Measurements from ENCODE around the gene HMOX1. TPM values are rescaled to one million over a fixed set of nuclear protein-coding genes. Genes with fewer than 3 reads are reported as not detected.

Gene HMOX1
- total RNA-seq, 2 donors from 2014 or later, result 4.9 to 7.3 TPM

GRCh38 chr22:35411102-35411501, 30.2 kb downstream of the HMOX1 start:
- no peaks in the 10 kb centered on the region for H3K27me3 Mint-ChIP-seq
- peak overlapping the region; percentile 61 for H3K4me3 Mint-ChIP-seq
- H3K36me3 Mint-ChIP-seq, result peaks cover 33% of the 10 kb centered on the region
- H3K27ac Mint-ChIP-seq, result peak overlapping the region; percentile 86 to 92
- H3K4me1 Mint-ChIP-seq (ENCODE audit: low read depth in 2 of 2), result peaks cover 32 to 33% of the 10 kb centered on the region in 2 donors
- DNase-seq (ENCODE audit: low spot score) (no peak), ATAC-seq (no peak)
- no peaks in the 10 kb centered on the region for H3K9me3 Mint-ChIP-seq

GRCh38 chr22:35413624-35414023, 32.7 kb downstream of the HMOX1 start:
- H3K4me3 Mint-ChIP-seq, result no peak overlapping the region
- ATAC-seq (no peak), DNase-seq (ENCODE audit: low spot score) (no peak)
- H3K4me1 Mint-ChIP-seq (ENCODE audit: low read depth in 2 of 2), result peaks cover 22% of the 10 kb centered on the region in 2 donors
- H3K27ac Mint-ChIP-seq, result no peak overlapping the region
- H3K9me3 Mint-ChIP-seq, result no peaks in the 10 kb centered on the region
- peaks cover 25% of the 10 kb centered on the region for H3K36me3 Mint-ChIP-seq
- H3K27me3 Mint-ChIP-seq, result no peaks in the 10 kb centered on the region

- no peaks in the 10 kb centered on the region for H3K9me3 Mint-ChIP-seq
- H3K4me3 Mint-ChIP-seq, result no peak overlapping the region
- no peaks in the 10 kb centered on the region for H3K4me1 Mint-ChIP-seq (ENCODE audit: low read depth in 2 of 2)
- ATAC-seq (no peak), DNase-seq (ENCODE audit: low spot score) (no peak)
- no peaks in the 10 kb centered on the region for H3K27me3 Mint-ChIP-seq
- no peak overlapping the region for H3K27ac Mint-ChIP-seq
- H3K36me3 Mint-ChIP-seq, result peaks cover 15% of the 10 kb centered on the region
These were observed 36.7 kb downstream of the HMOX1 start for GRCh38 chr22:35417606-35418005.

- Mint-ChIP-seq H3K4me3 (no peak overlapping the region), H3K9me3 (no peaks in the 10 kb centered on the region), H3K36me3 (peaks cover 15% of the 10 kb centered on the region), H3K4me1 (ENCODE audit: low read depth in 2 of 2) (no peaks in the 10 kb centered on the region), H3K27ac (no peak overlapping the region), H3K27me3 (no peaks in the 10 kb centered on the region)
- ATAC-seq (no peak), DNase-seq (ENCODE audit: low spot score) (no peak)
These were observed 37.2 kb downstream of the HMOX1 start for GRCh38 chr22:35418088-35418487.

GRCh38 chr22:35418731-35419130, 37.8 kb downstream of the HMOX1 start:
- Mint-ChIP-seq H3K36me3 (peaks cover 15% of the 10 kb centered on the region), H3K27ac (no peak overlapping the region), H3K27me3 (no peaks in the 10 kb centered on the region), H3K9me3 (no peaks in the 10 kb centered on the region), H3K4me1 (ENCODE audit: low read depth in 2 of 2) (no peaks in the 10 kb centered on the region), H3K4me3 (no peak overlapping the region)
- no peak for ATAC-seq
- DNase-seq (ENCODE audit: low spot score), result no peak

- peaks cover 0 to 2% of the 10 kb centered on the region in 2 donors for H3K4me1 Mint-ChIP-seq (ENCODE audit: low read depth in 2 of 2)
- ATAC-seq (no peak), DNase-seq (ENCODE audit: low spot score) (no peak)
- no peaks in the 10 kb centered on the region for H3K9me3 Mint-ChIP-seq
- H3K27ac Mint-ChIP-seq, result no peak overlapping the region
- no peaks in the 10 kb centered on the region for H3K27me3 Mint-ChIP-seq
- peaks cover 15% of the 10 kb centered on the region for H3K36me3 Mint-ChIP-seq
- H3K4me3 Mint-ChIP-seq, result no peak overlapping the region
These were observed 38.9 kb downstream of the HMOX1 start for GRCh38 chr22:35419756-35420155.

GRCh38 chr22:35421121-35421520, 40.2 kb downstream of the HMOX1 start:
- peaks cover 0 to 3% of the 10 kb centered on the region in 2 donors for H3K4me1 Mint-ChIP-seq (ENCODE audit: low read depth in 2 of 2)
- H3K4me3 Mint-ChIP-seq, result no peak overlapping the region
- ATAC-seq (no peak), DNase-seq (ENCODE audit: low spot score) (no peak)
- H3K27me3 Mint-ChIP-seq, result no peaks in the 10 kb centered on the region
- H3K36me3 Mint-ChIP-seq, result peaks cover 14% of the 10 kb centered on the region
- no peak overlapping the region for H3K27ac Mint-ChIP-seq
- no peaks in the 10 kb centered on the region for H3K9me3 Mint-ChIP-seq

GRCh38 chr22:35422145-35422544, 41.2 kb downstream of the HMOX1 start:
- peaks cover 8% of the 10 kb centered on the region for H3K36me3 Mint-ChIP-seq
- no peaks in the 10 kb centered on the region for H3K9me3 Mint-ChIP-seq
- H3K4me1 Mint-ChIP-seq (ENCODE audit: low read depth in 2 of 2), result peaks cover 4 to 7% of the 10 kb centered on the region in 2 donors
- DNase-seq (ENCODE audit: low spot score) (no peak), ATAC-seq (peak in 1 of 2 donors; percentile 2)
- no peaks in the 10 kb centered on the region for H3K27me3 Mint-ChIP-seq
- no peak overlapping the region for H3K27ac Mint-ChIP-seq
- no peak overlapping the region for H3K4me3 Mint-ChIP-seq

GRCh38 chr22:35422936-35423335, 42.0 kb downstream of the HMOX1 start:
- ATAC-seq (no peak), DNase-seq (ENCODE audit: low spot score) (no peak)
- Mint-ChIP-seq H3K4me1 (ENCODE audit: low read depth in 2 of 2) (peaks cover 4 to 7% of the 10 kb centered on the region in 2 donors), H3K27ac (peak overlapping the region in 1 of 2 donors; percentile 42), H3K36me3 (peaks cover 8% of the 10 kb centered on the region), H3K9me3 (no peaks in the 10 kb centered on the region), H3K4me3 (no peak overlapping the region), H3K27me3 (no peaks in the 10 kb centered on the region)

- H3K4me3 Mint-ChIP-seq, result no peak overlapping the region
- ATAC-seq (no peak), DNase-seq (ENCODE audit: low spot score) (no peak)
- no peaks in the 10 kb centered on the region for H3K9me3 Mint-ChIP-seq
- H3K27me3 Mint-ChIP-seq, result no peaks in the 10 kb centered on the region
- no peak overlapping the region for H3K27ac Mint-ChIP-seq
- H3K4me1 Mint-ChIP-seq (ENCODE audit: low read depth in 2 of 2), result peaks cover 4 to 7% of the 10 kb centered on the region in 2 donors
- H3K36me3 Mint-ChIP-seq, result peaks cover 8% of the 10 kb centered on the region
These were observed 43.2 kb downstream of the HMOX1 start for GRCh38 chr22:35424081-35424480.

- H3K4me3 Mint-ChIP-seq, result no peak overlapping the region
These were observed 43.9 kb downstream of the HMOX1 start for GRCh38 chr22:35424761-35425160.

GRCh38 chr22:35425546-35425945, 44.6 kb downstream of the HMOX1 start:
- no peaks in the 10 kb centered on the region for H3K9me3 Mint-ChIP-seq
- ATAC-seq, result no peak
- DNase-seq (ENCODE audit: low spot score), result no peak
- H3K4me1 Mint-ChIP-seq (ENCODE audit: low read depth in 2 of 2), result peaks cover 4 to 7% of the 10 kb centered on the region in 2 donors
- H3K4me3 Mint-ChIP-seq, result no peak overlapping the region
- no peak overlapping the region for H3K27ac Mint-ChIP-seq
- H3K27me3 Mint-ChIP-seq, result no peaks in the 10 kb centered on the region
- H3K36me3 Mint-ChIP-seq, result peaks cover 8% of the 10 kb centered on the region

More at GRCh38 chr22:35424761-35425160, 43.9 kb downstream of the HMOX1 start:
- ATAC-seq, result no peak
- DNase-seq (ENCODE audit: low spot score), result no peak
- Mint-ChIP-seq H3K27me3 (no peaks in the 10 kb centered on the region), H3K4me1 (ENCODE audit: low read depth in 2 of 2) (peaks cover 4 to 7% of the 10 kb centered on the region in 2 donors), H3K9me3 (no peaks in the 10 kb centered on the region), H3K36me3 (peaks cover 8% of the 10 kb centered on the region), H3K27ac (no peak overlapping the region)

GRCh38 chr22:35425971-35426800, 45.3 kb downstream of the HMOX1 start:
- Mint-ChIP-seq H3K4me3 (no peak overlapping the region), H3K36me3 (peaks cover 8% of the 10 kb centered on the region), H3K27me3 (no peaks in the 10 kb centered on the region), H3K27ac (no peak overlapping the region), H3K9me3 (no peaks in the 10 kb centered on the region), H3K4me1 (ENCODE audit: low read depth in 2 of 2) (peaks cover 4 to 7% of the 10 kb centered on the region in 2 donors)
- ATAC-seq (peak in 1 of 2 donors; percentile 33), DNase-seq (ENCODE audit: low spot score) (no peak)

- Mint-ChIP-seq H3K27me3 (no peaks in the 10 kb centered on the region), H3K4me3 (no peak overlapping the region), H3K27ac (no peak overlapping the region), H3K36me3 (peaks cover 6% of the 10 kb centered on the region), H3K4me1 (ENCODE audit: low read depth in 2 of 2) (peaks cover 4 to 7% of the 10 kb centered on the region in 2 donors), H3K9me3 (no peaks in the 10 kb centered on the region)
- DNase-seq (ENCODE audit: low spot score), result no peak
- ATAC-seq, result no peak
These were observed 45.9 kb downstream of the HMOX1 start for GRCh38 chr22:35426801-35427140.

All from natural killer cell treated with Interleukin-12 subunit alpha and Interleukin-12 subunit beta and Interleukin-15 and Interleukin-18, amount 100 ng/mL, for 72 hours (primary cell).